ENCODE results near the gene TRIM67.
A peak's percentile ranks its signal among the peaks of the same experiment; 100 is the strongest.

Gene TRIM67

GRCh38 chr1:231233735-231234417 is 72.0 kb downstream of the TRIM67 start:
- DNase-seq (ENCODE audit: low read depth): no peak

DNA sequence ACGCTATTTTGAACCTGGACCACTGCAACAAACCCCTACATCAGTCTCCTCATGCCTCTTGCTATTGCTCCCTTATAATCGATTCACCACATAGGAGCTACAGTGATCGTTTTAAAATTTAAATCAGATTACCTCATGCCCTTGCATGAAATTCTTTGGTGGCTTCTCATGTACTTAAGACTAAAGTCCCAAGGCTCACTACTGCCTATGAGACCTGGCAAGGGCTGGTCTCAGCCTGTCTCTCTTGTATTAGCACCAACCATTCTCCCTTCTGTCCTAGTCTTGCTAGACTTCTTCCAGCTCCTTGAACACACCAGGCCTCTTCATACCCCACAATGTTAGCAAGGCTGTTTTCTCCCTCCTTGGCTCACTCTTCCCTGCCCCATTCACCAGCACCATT is 72.6 kb downstream of the TRIM67 start:
- DNase-seq (ENCODE audit: low read depth): no peak

- DNase-seq (ENCODE audit: low read depth): no peak
These were observed 73.8 kb downstream of the TRIM67 start for GRCh38 chr1:231235526-231236207.

- no peak for DNase-seq (ENCODE audit: low read depth)
These were observed 74.3 kb downstream of the TRIM67 start for GRCh38 chr1:231236208-231236591.

GRCh38 chr1:231236938-231237337 is 75.1 kb downstream of the TRIM67 start:
- no peak for DNase-seq (ENCODE audit: low read depth)

GRCh38 chr1:231238298-231238697 is 76.4 kb downstream of the TRIM67 start:
- DNase-seq (ENCODE audit: low read depth): no peak

DNA sequence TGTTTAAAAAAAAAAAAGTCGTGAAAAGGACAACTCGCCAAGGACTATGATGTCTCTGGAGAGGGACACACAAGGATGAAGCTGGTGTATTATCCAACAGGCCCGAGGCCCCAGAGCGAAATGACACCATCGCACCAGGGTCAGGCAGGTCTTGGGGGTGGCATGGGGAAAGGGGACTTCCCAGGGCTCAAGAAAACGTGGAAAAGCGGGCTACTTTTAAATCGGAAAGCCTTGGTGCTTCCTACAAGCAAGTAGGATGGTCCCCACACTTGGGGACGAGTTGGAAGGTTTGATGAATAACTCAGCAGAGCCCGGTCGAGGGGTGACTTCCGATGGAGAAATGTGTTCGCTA is 78.6 kb downstream of the TRIM67 start:
- no peak for DNase-seq (ENCODE audit: low read depth)

- peak; percentile 70 for DNase-seq (ENCODE audit: low read depth)
These were observed 79.3 kb downstream of the TRIM67 start, which contains the start of gene GNPAT for GRCh38 chr1:231240883-231241735. Gene GNPAT (plus strand): TSS chr1:231241212. CDS start chr1:231241379, 167 bp downstream.

DNA sequence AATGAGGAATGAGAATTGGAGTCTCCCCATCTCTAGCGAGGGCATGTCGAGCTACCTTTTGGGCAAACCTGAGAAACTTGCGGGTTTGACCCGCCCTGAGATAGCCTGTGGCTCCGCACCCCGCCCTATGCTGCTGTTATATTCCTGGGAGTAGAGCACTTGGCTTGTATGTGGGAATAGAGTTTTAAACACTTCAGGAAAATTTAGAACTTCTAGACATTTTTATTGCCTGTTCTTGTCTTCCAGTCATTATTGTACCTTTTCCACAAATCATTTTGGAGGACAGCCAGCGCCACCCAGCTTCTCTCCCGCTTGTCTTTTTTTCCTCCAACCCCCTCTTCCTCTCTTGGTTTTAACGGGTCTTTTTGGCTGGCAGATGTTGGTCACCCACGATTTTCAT is 79.9 kb downstream of the TRIM67 start:
- no peak for DNase-seq (ENCODE audit: low read depth)

DNA sequence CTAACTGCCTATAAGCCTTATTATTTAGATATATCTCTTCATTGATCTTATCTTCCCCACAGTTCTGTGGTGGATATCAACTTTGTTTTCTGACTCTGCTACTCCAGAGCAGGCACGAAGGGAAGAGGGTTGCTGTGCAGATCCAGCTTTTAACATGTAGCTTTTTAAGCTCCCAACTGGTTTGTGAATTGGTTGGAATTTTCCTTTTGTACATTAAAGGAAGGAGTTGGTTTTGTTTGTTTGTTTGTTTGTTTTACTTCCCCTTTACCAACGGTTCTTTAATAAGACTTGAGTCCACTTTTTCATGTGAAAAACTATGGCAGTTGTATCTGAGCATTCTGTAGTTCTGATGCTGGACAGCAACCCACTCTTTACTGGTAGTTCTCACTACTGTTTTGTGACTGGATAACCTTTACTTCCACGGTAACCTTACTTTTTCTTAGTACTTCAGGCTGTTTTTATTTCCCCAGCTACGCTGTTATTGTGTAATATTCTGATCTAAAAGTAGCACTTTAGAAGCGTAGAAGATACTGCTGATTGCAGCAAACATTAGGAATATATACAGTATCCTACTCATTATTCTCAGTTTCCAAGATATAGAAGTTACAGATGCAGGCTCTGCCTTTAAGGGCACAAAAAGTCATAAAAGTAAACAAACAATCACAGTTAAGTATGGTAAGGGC is 80.8 kb downstream of the TRIM67 start:
- no peak for DNase-seq (ENCODE audit: low read depth)

- no peak for DNase-seq (ENCODE audit: low read depth)
These were observed 86.9 kb downstream of the TRIM67 start for GRCh38 chr1:231248778-231249177.

DNA sequence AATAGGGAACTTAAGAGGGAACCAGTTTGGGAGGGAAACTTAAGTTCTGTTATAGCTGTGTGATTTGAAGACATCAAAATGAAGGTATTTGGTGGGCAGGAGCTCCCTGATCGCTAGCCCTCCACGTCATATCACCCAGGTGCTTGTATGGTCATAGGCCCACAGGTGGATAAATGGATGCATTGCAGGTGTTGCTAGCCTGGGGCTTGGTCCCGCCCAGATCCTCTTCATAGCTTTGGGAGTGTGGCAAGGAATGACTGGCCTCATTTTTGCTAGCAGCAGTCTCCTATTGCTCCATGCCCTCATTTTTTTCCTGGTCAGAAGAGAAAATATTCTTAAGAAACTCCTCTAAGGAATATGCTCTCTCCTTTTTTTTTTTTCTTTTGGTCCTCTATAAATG is 90.5 kb downstream of the TRIM67 start:
- DNase-seq (ENCODE audit: low read depth): no peak

DNA sequence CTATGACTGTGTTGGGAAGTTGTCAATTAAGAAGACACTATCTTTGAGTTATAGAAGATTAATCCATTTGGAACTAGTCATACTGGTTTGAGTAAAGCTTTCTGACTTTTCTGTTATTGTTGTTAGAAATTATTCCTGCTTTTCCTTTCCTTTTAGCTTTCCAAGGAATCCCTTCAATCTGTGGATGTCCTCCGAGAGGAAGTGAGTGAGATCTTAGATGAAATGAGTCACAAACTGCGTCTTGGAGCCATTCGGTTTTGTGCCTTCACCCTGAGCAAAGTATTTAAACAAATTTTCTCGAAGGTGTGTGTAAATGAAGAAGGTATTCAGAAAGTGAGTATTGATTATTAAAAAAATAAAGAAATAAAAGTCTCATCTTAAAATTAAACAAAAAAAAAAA is 98.5 kb downstream of the TRIM67 start:
- no peak for DNase-seq (ENCODE audit: low read depth)

GRCh38 chr1:231264642-231265041 is 102.8 kb downstream of the TRIM67 start:
- DNase-seq (ENCODE audit: low read depth): no peak

GRCh38 chr1:231265379-231265778 is 103.5 kb downstream of the TRIM67 start:
- DNase-seq (ENCODE audit: low read depth): no peak

DNA sequence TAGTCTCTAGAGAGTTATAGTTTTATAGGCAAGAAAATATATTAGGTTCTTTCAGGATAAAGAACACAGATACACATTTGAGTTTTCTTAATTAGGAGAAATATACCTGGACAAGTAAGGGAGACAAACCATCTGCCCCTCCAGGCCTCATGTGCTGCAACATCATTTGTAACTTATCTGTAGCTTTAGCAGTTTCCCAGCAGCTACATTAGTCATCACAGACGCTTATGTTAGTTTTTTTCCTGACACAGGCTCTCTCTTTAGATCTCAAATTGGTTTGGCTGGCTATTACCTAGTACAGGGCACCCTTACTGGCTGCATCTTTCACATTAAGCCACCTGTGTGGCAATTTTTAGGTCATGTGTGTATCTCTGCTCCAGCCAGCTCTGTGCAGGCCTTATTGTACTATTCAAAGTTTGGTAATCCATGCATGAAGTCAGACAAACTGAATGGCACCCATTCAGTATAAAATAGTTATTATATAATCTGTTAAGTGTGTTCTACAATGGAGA is 105.0 kb downstream of the TRIM67 start:
- DNase-seq (ENCODE audit: low read depth): no peak
